HG02981 (cell line): ENCODE results near the gene DLEU7.
A peak's percentile ranks its signal among the peaks of the same experiment; 100 is the strongest.

Source experiments
- ATAC-seq: cut with Tn5 transposase; IDR thresholded peaks from one replicate; pipeline ENCODE4 v1.9.1; 2021; ENCODE audit warnings: mild to moderate bottlenecking, moderate library complexity; ENCODE audit not compliant: unreplicated experiment

DLEU7 gene

GRCh38 chr13:50844084-50844875 lies 788 bp upstream of the DLEU7 start:
- no peak for ATAC-seq

DNA sequence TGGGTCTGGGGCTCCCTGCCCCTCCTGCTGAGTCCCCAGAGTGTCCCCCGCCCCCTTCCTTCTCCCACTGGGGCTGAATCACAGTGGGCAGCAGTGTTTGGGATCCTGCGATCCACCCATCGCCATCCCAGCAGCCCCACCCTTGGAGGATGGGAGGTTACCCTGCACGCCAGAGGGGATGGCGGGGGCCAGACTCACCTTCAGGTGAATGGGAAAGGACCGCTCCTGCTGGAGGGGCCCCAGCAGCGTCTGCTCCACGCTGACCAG lies 569 bp downstream of the DLEU7 start:
- no peak for ATAC-seq

- ATAC-seq: no peak
Observed at GRCh38 chr13:50842251-50842989, 1.1 kb downstream of the DLEU7 start.

DNA sequence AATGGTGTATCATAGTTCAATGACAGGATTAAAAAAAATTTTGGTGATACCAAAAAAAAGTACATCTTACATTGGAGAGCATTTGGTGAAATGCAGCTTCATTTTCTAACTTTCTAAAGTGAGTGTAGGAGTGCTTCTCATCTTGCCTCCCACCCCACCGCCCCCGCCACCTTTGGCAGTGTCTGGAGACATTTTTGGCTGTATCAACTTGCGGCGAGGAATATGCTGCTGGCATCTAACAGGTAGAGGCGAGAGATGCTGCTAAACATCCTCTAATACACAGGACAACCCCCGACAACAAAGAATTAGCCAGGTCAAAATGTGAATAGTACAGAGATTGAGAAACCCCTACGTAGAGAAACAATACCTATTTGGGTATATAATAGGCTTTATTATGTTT lies 1.7 kb downstream of the DLEU7 start:
- ATAC-seq: no peak

DNA sequence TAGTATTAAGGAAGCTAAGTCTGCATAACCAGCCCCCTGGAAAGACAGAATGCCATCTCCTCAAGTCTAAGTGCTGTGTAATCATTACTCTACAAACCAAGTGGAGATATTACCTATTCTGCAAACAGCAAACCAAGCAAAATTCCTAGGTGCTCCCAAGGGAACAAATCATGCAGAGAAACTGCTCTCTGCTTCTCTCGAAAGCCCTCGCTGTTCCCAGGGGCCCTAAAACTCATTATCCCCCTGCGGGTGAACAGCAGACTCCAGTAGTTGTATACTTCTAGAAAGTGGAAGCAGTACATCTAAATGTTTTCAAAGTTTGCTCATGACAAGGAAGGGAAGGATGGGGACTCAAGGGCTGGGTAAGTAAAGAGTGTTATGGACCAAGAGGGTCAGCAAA lies 3.2 kb downstream of the DLEU7 start:
- ATAC-seq: no peak

DNA sequence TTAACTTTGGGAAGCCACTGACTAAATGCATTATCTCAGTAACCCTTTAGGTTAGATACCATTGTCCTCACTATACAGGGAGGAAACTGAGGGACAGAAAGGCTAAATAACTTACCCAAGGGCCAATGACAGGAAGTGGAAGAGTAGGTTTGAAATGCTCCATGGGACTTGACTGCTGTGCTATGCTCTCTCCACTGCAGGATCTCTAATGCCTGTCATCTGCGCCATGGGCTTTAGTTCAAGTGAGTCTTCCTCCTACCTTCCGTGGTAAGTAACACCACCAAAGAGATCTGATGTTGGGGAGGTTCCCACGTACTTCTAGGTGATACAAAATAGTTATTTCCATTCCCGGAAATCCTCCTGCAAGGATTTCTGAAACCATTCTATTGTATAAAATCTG lies 3.7 kb downstream of the DLEU7 start:
- no peak for ATAC-seq

GRCh38 chr13:50838701-50839100 lies 4.8 kb downstream of the DLEU7 start:
- ATAC-seq: no peak

DNA sequence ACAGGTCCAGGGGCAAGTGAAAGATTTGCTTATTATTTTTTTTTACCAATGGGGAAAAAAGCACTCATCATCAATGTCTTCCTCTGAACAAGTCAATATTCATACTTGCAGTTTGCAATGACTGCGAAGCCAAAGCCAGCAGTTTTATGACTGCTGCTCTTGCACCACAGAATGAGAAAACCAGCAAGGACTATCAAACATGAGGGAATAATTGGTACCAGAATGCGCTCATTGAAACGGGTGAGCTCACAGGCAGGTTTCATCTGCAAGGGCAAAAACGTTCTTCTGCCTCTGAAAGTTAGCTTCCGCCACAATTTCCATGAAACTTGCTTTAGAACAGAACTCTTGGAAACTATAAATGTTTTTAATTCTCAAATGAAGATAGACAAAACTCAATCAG lies 5.5 kb downstream of the DLEU7 start:
- no peak for ATAC-seq

DNA sequence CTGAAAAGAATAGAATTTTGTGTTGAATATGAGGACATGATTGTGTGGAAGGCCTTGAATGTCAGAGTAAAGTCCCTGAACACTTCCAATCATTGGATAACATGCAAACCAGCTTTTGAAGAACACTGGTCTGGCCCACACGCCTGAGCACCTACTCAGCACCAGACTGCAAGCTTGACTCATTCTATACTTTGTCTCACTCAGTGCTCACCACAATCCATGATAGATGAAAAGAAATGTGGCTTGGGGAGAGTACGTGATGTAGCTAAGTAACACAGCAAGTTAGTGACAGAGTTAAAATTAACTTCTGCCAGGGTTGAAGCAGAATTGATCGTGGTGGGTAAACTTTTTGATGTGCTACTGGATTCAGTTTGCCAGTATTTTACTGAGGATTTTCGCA lies 12.0 kb downstream of the DLEU7 start:
- no peak for ATAC-seq

GRCh38 chr13:50829896-50830295 lies 13.6 kb downstream of the DLEU7 start:
- ATAC-seq: no peak

GRCh38 chr13:50829226-50829625 lies 14.3 kb downstream of the DLEU7 start:
- ATAC-seq: no peak

- ATAC-seq: no peak
Observed at GRCh38 chr13:50826035-50826434, 17.5 kb downstream of the DLEU7 start.

DNA sequence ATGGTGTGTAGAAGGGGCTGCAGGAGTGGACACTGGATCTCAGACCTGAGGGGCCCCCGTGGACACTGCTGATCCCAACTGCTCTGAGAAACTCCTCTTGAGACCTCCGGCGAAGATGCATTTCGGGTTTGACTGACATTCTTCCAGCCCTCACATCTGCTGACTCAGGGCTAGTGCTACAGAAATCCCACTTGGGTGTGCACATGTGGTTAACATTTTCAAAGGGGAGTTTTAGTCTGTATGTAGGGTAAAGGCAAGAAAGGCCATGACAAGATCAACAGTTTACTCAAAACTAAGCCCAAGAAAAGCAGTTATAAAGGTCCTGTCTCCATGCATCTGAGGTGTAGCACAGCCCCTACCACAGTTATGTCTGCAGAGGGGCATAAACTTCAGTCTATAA lies 31.2 kb downstream of the DLEU7 start:
- no peak for ATAC-seq

DNA sequence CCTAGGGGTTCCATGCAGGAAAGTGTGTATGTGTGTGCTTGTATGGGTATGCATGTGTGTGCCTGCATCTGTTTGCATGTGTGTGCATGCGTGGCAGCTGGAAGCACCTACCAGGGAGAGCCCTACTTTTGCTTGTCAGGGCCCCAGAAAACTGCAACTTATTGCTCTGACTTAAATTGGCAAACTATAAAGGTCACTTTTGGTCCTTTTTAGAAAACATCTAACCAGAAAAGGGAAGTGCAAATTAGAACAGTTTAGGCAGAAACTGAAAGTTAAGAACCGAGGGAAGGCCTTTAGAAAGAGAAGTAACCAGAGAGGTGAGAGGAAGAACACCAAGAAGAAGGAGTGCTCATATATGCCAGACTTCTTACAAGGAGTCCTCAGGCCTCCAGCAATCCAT lies 32.5 kb downstream of the DLEU7 start:
- peak; percentile 90 for ATAC-seq

DNA sequence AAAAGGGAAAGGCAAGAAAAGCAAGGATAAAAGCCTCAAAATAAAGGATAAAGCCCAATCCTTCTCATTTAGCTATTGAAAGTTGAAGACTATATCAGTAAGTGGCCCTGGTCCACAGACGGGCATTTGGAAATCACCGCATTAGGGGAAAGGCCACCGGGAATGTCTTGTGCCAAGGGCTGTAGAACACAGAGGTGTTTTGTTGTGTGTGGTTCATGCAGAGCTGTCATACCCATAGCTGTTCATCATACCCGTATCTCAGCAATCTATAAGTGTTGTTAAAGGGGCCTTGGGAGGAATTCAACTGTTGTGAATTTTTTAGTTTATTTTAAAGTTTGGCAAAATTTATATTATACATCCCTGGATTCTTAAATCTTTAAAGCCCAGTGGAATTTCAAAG lies 33.0 kb downstream of the DLEU7 start:
- ATAC-seq: no peak

DNA sequence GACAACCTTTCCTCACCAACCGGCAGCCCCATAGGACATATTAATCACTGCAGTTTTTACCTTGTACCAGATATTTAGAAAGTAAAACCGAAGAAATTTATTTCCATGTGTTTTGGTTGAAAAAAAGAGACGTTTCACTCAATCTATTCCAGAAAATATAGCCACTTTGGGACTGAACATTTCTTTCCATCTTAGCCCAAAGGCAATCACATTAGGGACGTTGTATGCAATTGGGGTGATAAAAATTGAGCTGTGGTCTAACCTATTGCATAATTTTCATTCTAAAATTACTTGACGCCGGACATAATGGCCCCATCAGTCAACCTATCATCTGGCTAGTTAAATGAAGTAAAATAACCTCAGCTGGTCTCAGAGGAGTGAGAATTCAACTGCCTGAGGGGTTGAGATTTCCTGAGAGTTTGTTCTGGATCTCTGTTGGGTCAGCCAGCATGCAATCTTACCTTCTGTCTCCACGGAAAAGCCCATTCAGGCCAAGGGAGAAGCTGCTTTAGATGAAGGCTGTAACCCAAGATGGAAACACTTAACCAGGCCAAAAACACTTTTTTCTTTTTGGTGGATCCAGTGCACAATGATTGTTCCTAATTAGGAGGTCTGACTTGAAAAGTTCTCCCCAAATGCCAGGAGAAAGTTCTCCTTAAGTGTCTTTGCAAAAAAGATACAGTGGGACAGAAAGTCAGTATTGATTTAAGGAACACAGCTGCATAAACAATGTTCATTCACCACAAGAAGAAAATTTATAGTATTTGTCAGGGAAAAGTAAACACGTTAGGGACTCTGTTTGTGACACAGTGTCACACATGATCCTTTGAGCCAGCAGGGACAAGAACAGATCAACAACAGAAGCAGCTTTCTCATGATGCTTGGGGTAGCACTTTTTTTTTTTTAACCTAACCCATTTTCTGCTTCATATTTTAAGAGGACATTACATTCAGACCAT lies 34.1 kb downstream of the DLEU7 start:
- ATAC-seq: no peak

DNA sequence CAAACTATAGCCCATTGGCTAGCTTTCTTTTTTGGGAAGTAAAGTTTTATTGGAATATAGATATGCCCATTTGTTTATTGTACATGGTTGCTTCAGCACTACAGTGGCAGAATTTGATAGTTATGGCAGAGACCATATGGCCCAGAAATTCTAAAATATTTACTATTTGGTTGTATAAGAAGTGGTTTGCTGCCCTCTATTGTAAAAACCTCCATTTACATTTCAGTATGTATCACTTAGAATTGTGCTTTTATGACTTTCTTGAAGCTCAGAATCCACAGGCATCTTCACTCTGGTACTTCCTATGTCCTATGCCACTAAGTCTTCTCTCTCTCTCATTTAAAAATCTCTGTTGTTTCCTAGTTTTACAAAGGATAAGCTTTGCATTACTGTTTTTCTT lies 37.7 kb downstream of the DLEU7 start:
- no peak for ATAC-seq

DNA sequence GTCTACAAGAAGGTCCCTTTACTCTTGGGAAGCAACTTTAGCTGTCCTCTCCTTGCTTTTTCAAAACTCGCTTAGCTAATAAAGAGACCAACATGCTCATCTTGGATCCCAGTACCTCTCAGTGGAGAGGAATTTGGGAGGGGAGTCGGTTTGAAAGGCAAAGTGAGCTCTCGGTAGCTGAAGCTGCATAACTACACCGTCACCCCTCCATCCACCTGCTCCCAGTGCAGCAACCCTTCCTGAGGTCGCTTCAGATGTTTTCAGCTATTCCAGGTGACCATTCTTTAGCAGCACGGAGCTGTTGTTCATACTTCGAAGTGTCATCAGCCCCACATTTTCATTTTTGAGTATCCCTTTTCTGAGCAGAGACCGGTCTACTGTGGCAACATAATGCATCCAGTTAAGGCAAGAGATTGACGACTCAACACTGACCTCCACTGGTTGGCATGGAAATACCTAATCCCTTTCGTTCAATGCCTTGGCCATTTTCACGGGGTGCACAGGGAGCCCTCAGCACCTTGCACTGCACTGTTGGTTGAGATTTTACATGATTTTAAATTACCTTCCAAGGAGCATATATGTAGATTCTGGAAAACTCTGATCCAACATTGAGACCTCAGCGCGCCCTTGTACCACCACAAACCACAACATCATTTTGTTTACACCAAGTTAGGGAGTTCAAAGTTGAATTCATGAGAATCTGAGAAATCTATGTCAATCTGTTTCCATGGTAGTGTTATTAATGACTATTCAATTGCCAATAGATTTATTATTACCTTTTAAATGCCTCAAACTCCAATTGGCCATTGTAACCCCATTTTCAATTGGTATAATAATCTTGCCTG lies 42.2 kb downstream of the DLEU7 start:
- peak; percentile 82 for ATAC-seq

- ATAC-seq: no peak
Observed at GRCh38 chr13:50800091-50800739, 43.3 kb downstream of the DLEU7 start.

DNA sequence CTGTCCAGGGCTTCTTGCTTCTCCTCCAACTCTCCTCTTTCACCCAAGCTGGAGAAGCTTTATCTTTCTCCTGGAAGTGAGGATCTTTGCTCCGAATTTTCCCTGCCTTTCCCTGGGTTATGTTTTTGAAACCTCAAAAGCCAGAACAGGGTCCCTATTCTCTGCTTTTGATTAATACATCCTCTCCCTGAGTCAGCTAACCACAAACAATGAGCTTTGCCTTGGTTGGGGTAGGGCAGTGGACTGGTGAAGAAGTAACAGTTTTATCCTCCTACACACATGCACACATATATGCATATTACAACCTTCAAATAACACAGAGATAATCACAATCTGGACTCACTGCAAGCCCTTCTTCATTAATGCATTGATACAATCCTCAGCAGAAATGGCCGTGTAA lies 44.6 kb downstream of the DLEU7 start:
- ATAC-seq: no peak
